Testis (tissue), 2 donors: ENCODE data around the gene MTARC2.

Experiments used
- CTCF ChIP-seq, 3 experiments: fragments of 450-650 bp in 2 of 3; fragments of 200-600 bp in 1 of 3; sonication (generic) in 1 of 3; IDR thresholded peaks; one replicate each; pipeline ENCODE4 v1.5.1; 2016 to 2019; ENCODE audit warnings: antibody characterized with exemption in 3 of 3, mild to moderate bottlenecking in 2 of 3, moderate library complexity in 1 of 3
- POLR2A ChIP-seq: fragments of 450-650 bp; IDR thresholded peaks from one replicate; pipeline ENCODE4 v1.6.1; 2017; ENCODE audit warnings: antibody characterized with exemption, mild to moderate bottlenecking, moderate library complexity

GRCh38 chr1:220741825-220742224 is 6.3 kb upstream of the MTARC2 start:
- no peak for TF ChIP-seq CTCF (IDR thresholded peaks at IDR 0.05)
- no peak for TF ChIP-seq POLR2A
